Spleen (tissue), 11 donors: ENCODE results near the gene PLPP1. TPM values are rescaled to one million over a fixed set of nuclear protein-coding genes. Genes with fewer than 3 reads are reported as not detected.

ENCODE experiments used
- DNase-seq: peaks from one replicate; pipeline ENCODE4 v3.0.0-alpha.2; 2020
- H3K27ac ChIP-seq, 8 donors: fragments of 200-600 bp; sonication (generic) in 7 of 8; 1 replicate in 4 of 8; 2 replicates in 4 of 8; pipeline versions ENCODE4 v1.5.0 to v1.8.0; 2016 to 2021; ENCODE audit warnings: inconsistent platforms in 4 of 8, mild to moderate bottlenecking in 4 of 8, moderate library complexity in 1 of 8
- H3K27me3 ChIP-seq, 7 donors: fragments of 200-600 bp; sonication (generic) in 6 of 7; replicated peaks in 1 of 7; 1 replicate in 4 of 7; 2 replicates in 3 of 7; pipeline versions ENCODE4 v1.5.0 to v1.8.0; 2016 to 2021; ENCODE audit warnings: inconsistent platforms in 3 of 7, mild to moderate bottlenecking in 1 of 7
- H3K36me3 ChIP-seq, 6 donors: fragments of 200-600 bp; sonication (generic) in 5 of 6; 1 replicate in 4 of 6; 2 replicates in 2 of 6; pipeline versions ENCODE4 v1.5.0 to v1.8.0; 2016 to 2021; ENCODE audit warnings: inconsistent platforms in 2 of 6
- H3K4me1 ChIP-seq, 6 donors: fragments of 200-600 bp; sonication (generic) in 5 of 6; 1 replicate in 3 of 6; 2 replicates in 3 of 6; pipeline versions ENCODE4 v1.5.0 to v1.8.0; 2016 to 2021; ENCODE audit warnings: inconsistent platforms in 3 of 6
- H3K4me3 ChIP-seq, 8 donors: fragments of 200-600 bp; sonication (generic) in 7 of 8; 1 replicate in 4 of 8; 2 replicates in 4 of 8; pipeline versions ENCODE4 v1.5.0 to v1.8.0; 2016 to 2021; ENCODE audit warnings: inconsistent platforms in 4 of 8, mild to moderate bottlenecking in 4 of 8, moderate library complexity in 2 of 8
- H3K9me3 ChIP-seq, 8 donors: fragments of 200-600 bp; sonication (generic) in 7 of 8; 1 replicate in 4 of 8; 2 replicates in 4 of 8; pipeline versions ENCODE4 v1.5.0 to v1.8.0; 2016 to 2021; ENCODE audit warnings: inconsistent platforms in 4 of 8
- POLR2A ChIP-seq, 3 donors: fragments of 450-650 bp; IDR thresholded peaks; one replicate each; pipeline ENCODE4 v1.5.1; 2017; ENCODE audit warnings: antibody characterized with exemption in 3 of 3, mild to moderate bottlenecking in 1 of 3
- POLR2AphosphoS5 ChIP-seq, 3 donors: sonication (generic); formaldehyde crosslinking; IDR thresholded peaks; one replicate each; pipeline ENCODE4 v1.5.1; 2017; ENCODE audit warnings: antibody characterized with exemption in 3 of 3
- WGBS, 5 donors: extraction: QIAGEN DNeasy Blood & Tissue Kit in 3 of 5; methylation state at CpG; one replicate each; pipeline versions ENCODE4 v1.1.5 to v1.1.7; 2013 to 2018; 5-methylcytosine and 5-hydroxymethylcytosine counted together
- intact Hi-C: fragments of 100-400 bp; cut with DNase I; formaldehyde crosslinking; loops from one replicate; pipeline ENCODE4 v1.15.0; 2023; ENCODE audit warnings: low total_unique reads
- microRNA-seq, 3 donors: library from miRNA; unstranded; fragments of <30 nt; microRNA quantifications; one replicate each; pipeline versions ENCODE4 to v1.1.0, GENCODE V29; 2019 to 2020
- polyA plus RNA-seq, 3 donors: library from polyadenylated mRNA; stranded (reverse); fragments of 200-250 nt; gene quantifications; one replicate each; pipeline ENCODE4 v1.2.1, GENCODE V29; 2013
- small RNA-seq, 4 donors: library from RNA; depleted of rRNA; stranded (forward); fragments of <200 nt; gene quantifications; one replicate each; pipeline ENCODE3, GENCODE V24; 2016
- total RNA-seq, 7 donors: library from RNA; depleted of rRNA in 3 of 7; stranded (reverse); fragments of >200 nt in 3 of 7; fragmentation: NEBNext Ultra II Directional in 4 of 7; extraction: Animal tissue kit (Norgen Biotek cat#: 25700) in 4 of 7; gene quantifications; one replicate each; pipeline versions ENCODE4 v1.1.0 to v1.2.1, GENCODE V29; 2016 to 2021
- TF ChIP-seq, protein P1 (sequence below), 11 experiments: fragments of 200-600 bp in 7 of 11; fragments of 450-650 bp in 4 of 11; sonication (generic) in 4 of 11; IDR thresholded peaks in 8 of 11; conservative IDR thresholded peaks in 3 of 11; 1 replicate in 7 of 11; 2 replicates in 4 of 11; pipeline versions ENCODE4 v1.4.0 to v1.8.0; 2016 to 2021; ENCODE audit warnings: antibody characterized with exemption in 11 of 11, inconsistent platforms in 4 of 11, mild to moderate bottlenecking in 1 of 11
- donor health status: healthy with polysubstance abuse.
- donor health status: DM: no; HTN: no; CAD: no; lungs with moderate emphysema.
- donor health status: DM: no; HTN: no; CAD: no.
- donor health status: Bipolar disorder and iron deficiency.
- donor health status: healthy.
- donor health status: DM: no; HTN: no; CAD: no.
- donor health status: DM: yes; HTN: yes; CAD: no.

The PLPP1 gene
- total and polyA plus RNA-seq, 10 donors = 17.0 to 95.5 (median 39.2) TPM

DNA sequence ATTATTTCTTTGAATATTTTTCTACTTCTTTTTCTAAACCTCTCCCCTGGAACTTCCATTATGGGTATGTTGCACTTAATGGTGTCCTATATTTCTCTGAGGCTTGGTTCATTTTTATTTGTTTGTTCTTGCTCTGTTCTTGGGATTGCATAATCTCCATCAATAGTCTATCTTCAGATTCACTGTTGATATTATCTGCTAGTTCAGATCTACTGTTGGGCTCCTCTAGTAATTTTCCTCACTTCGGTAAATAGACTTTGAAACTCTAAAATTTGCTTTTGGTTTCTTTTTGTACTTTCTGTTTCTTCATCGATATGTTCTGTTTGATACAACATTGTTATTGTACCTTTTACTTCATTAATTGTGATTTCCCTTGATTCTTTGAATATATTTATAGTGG is 150.7 kb downstream of the PLPP1 start:
- Histone ChIP-seq H3K36me3 (peaks cover 0 to 99% (median 62%) of the 10 kb centered on the region in 6 donors), H3K4me3 (no peak overlapping the region), H3K27ac (no peak overlapping the region), H3K9me3 (peaks cover 0 to 31% (median 22%) of the 10 kb centered on the region in 8 donors), H3K27me3 (no peaks in the 10 kb centered on the region), H3K4me1 (no peaks in the 10 kb centered on the region)
- no peak for DNase-seq
- TF ChIP-seq POLR2A (IDR thresholded peaks at IDR 0.05) (no peak), POLR2AphosphoS5 (IDR thresholded peaks at IDR 0.05) (no peak)
- TF ChIP-seq, protein P1, sequence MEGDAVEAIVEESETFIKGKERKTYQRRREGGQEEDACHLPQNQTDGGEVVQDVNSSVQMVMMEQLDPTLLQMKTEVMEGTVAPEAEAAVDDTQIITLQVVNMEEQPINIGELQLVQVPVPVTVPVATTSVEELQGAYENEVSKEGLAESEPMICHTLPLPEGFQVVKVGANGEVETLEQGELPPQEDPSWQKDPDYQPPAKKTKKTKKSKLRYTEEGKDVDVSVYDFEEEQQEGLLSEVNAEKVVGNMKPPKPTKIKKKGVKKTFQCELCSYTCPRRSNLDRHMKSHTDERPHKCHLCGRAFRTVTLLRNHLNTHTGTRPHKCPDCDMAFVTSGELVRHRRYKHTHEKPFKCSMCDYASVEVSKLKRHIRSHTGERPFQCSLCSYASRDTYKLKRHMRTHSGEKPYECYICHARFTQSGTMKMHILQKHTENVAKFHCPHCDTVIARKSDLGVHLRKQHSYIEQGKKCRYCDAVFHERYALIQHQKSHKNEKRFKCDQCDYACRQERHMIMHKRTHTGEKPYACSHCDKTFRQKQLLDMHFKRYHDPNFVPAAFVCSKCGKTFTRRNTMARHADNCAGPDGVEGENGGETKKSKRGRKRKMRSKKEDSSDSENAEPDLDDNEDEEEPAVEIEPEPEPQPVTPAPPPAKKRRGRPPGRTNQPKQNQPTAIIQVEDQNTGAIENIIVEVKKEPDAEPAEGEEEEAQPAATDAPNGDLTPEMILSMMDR (IDR thresholded peaks at IDR 0.05 in 8 of 11, conservative IDR thresholded peaks at IDR 0.05 in 3 of 11) = no peak
- 86 to 92% (median 89%) methylated on average over 2 of the region's 2 CpGs for WGBS, 5 donors
- intact Hi-C loops = no loop called here

DNA sequence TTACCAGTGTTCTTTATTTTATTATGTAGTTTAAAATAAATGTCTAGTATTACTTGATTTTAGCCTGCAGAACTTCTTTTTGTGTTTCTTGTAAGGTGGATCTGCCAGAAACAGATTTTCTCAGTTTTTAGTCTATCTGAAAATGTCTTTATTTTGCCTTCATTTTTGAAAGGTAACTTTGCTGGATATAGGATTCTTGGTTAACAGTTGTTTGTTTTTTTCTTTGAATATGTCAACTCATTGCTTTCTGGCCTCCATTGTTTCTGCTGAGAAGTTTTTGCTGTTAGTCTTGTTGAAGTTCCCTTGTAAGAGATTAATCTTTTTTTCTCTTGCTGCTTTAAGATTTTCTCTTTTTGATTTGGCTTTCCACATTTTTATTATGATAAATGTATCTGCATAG is 151.5 kb downstream of the PLPP1 start:
- Histone ChIP-seq H3K4me1 (no peaks in the 10 kb centered on the region), H3K27ac (no peak overlapping the region), H3K36me3 (peaks cover 0 to 99% (median 63%) of the 10 kb centered on the region in 6 donors), H3K27me3 (no peaks in the 10 kb centered on the region), H3K9me3 (peaks cover 0 to 31% (median 22%) of the 10 kb centered on the region in 8 donors), H3K4me3 (no peak overlapping the region)
- no peak for DNase-seq
- TF ChIP-seq POLR2AphosphoS5 (IDR thresholded peaks at IDR 0.05) = no peak
- intact Hi-C loops = no loop called here

DNA sequence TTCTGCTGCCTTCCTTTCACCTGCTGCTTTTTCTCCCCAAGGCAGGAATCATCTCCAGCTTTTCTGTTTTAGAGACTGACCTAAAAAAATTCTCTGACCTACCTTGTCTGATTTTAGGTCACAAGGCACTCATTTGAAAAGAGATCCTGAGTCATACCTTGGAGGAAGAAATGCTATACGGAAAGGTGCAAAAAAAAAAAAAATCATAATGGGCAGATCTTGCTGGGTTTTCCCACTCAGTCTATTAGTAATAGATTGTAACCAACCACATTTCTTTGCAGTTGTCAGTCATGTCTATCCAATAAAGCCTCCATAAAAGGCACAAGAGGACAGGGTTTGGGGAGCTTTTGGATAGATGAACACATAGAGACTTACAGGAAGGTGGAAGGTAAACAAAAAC is 157.0 kb downstream of the PLPP1 start:
- no peaks in the 10 kb centered on the region for H3K27me3 ChIP-seq
- peaks cover 0 to 92% (median 68%) of the 10 kb centered on the region in 6 donors for H3K36me3 ChIP-seq
- H3K9me3 ChIP-seq = peaks cover 0 to 34% (median 19%) of the 10 kb centered on the region in 8 donors
- DNase-seq = no peak
- TF ChIP-seq POLR2AphosphoS5 (IDR thresholded peaks at IDR 0.05) (no peak), POLR2A (IDR thresholded peaks at IDR 0.05) (no peak)
- TF ChIP-seq, protein P1 (IDR thresholded peaks at IDR 0.05 in 8 of 11, conservative IDR thresholded peaks at IDR 0.05 in 3 of 11) = no peak
- no peak overlapping the region for H3K4me3 ChIP-seq
- no peaks in the 10 kb centered on the region for H3K4me1 ChIP-seq
- H3K27ac ChIP-seq = no peak overlapping the region
- 74 to 89% (median 84%) methylated on average over 1 of the region's 1 CpG for WGBS, 5 donors
- intact Hi-C loops = no loop called here

Small RNA genes lying within 50 kb of the gene (microRNA-seq; reads per million reads assigned to microRNA genes)
- gene MIR5687 = 0.35 to 1.1 (median 0.85) reads per million in 3 donors

Small RNA genes lying within 50 kb of the gene (small RNA-seq; reads per million reads assigned to genes)
- gene MIR5687 = 0 reads per million in 4 donors

Other genes with a start within 250 kb of the PLPP1 start
- 10 to 100 TPM; 16.3 to 27.0 (median 18.4) TPM for gene DHX29, start 227.3 kb downstream of the PLPP1 start, total RNA-seq
- gene DHX29, start 227.3 kb downstream of the PLPP1 start, polyA plus RNA-seq = 1 to 10 TPM; 4.5 to 6.9 (median 5.1) TPM
- 10 to 100 TPM; 48.4 to 73.6 (median 64.3) TPM for gene MTREX, start 227.0 kb downstream of the PLPP1 start, total RNA-seq
- 10 to 100 TPM; 13.8 to 20.4 (median 19.4) TPM for gene MTREX, start 227.0 kb downstream of the PLPP1 start, polyA plus RNA-seq
- 10 to 100 TPM; 23.7 to 45.0 (median 28.8) TPM for gene SLC38A9, start 177.4 kb upstream of the PLPP1 start, total RNA-seq
- gene SLC38A9, start 177.4 kb upstream of the PLPP1 start, polyA plus RNA-seq = 1 to 10 TPM; 7.9 to 8.8 (median 8.1) TPM
- gene DDX4, start 203.1 kb upstream of the PLPP1 start, total RNA-seq = under 1 TPM in 1 of 7 donors, not detected in 6; 0.30 TPM
- gene DDX4, start 203.1 kb upstream of the PLPP1 start, polyA plus RNA-seq = under 1 TPM in 1 of 3 donors, not detected in 2; 0.07 TPM